Stimulated activated CD8-positive, alpha-beta memory T cell treated with anti-CD3 and anti-CD28 coated beads, Interleukin-15, amount 100 ng/mL, for 4 hours (primary cell): ENCODE measurements around the gene TPRG1.
"Not testable (repeated sequence)": the region's sequence is repeated elsewhere in the genome, so short reads cannot be mapped to it uniquely, and the experiment has no call there.

ENCODE experiments used
- DNase-seq, 2 donors: peaks; one replicate each; pipeline ENCODE4 v3.0.0-alpha.2; 2020; ENCODE audit warnings: low read depth in 2 of 2

Gene TPRG1

GRCh38 chr3:189312866-189313265 lies 141.1 kb downstream of the TPRG1 start:
- no peak for DNase-seq

- no peak for DNase-seq
Measured at GRCh38 chr3:189316296-189317019, 144.7 kb downstream of the TPRG1 start.

- DNase-seq = no peak
Measured at GRCh38 chr3:189317911-189318310, 146.1 kb downstream of the TPRG1 start.

GRCh38 chr3:189320511-189320910 lies 148.7 kb downstream of the TPRG1 start:
- no peak for DNase-seq

- no peak for DNase-seq
Measured at GRCh38 chr3:189322339-189322738, 150.6 kb downstream of the TPRG1 start.

GRCh38 chr3:189324538-189325138 lies 152.9 kb downstream of the TPRG1 start:
- DNase-seq = peak; percentile 42 to 77

GRCh38 chr3:189325454-189325853 lies 153.7 kb downstream of the TPRG1 start:
- DNase-seq = no peak

GRCh38 chr3:189329630-189330029 lies 157.9 kb downstream of the TPRG1 start:
- not testable (repeated sequence) for DNase-seq

GRCh38 chr3:189330066-189330465 lies 158.3 kb downstream of the TPRG1 start:
- no peak for DNase-seq

- DNase-seq = no peak
Measured at GRCh38 chr3:189331002-189331418, 159.2 kb downstream of the TPRG1 start.

- no peak for DNase-seq
Measured at GRCh38 chr3:189334064-189334920, 162.5 kb downstream of the TPRG1 start.

GRCh38 chr3:189337673-189338091 lies 165.9 kb downstream of the TPRG1 start:
- DNase-seq = no peak

GRCh38 chr3:189338366-189338765 lies 166.6 kb downstream of the TPRG1 start:
- no peak for DNase-seq

- no peak for DNase-seq
Measured at GRCh38 chr3:189339996-189340395, 168.2 kb downstream of the TPRG1 start.

- no peak for DNase-seq
Measured at GRCh38 chr3:189340680-189341460, 169.1 kb downstream of the TPRG1 start.

- DNase-seq = no peak
Measured at GRCh38 chr3:189342811-189343210, 171.0 kb downstream of the TPRG1 start.

GRCh38 chr3:189344996-189345395 lies 173.2 kb downstream of the TPRG1 start:
- no peak for DNase-seq

GRCh38 chr3:189349772-189350171 lies 178.0 kb downstream of the TPRG1 start:
- DNase-seq = no peak

GRCh38 chr3:189353318-189353965 lies 181.7 kb downstream of the TPRG1 start:
- no peak for DNase-seq

- no peak for DNase-seq
Measured at GRCh38 chr3:189353988-189354889, 182.5 kb downstream of the TPRG1 start.
